Activated CD4-positive, alpha-beta T cell treated with anti-CD3 and anti-CD28 coated beads for 48 hours (primary cell): ENCODE data around the gene PMM1.
A peak's percentile ranks its signal among the peaks of the same experiment; 100 is the strongest.
"Not testable (repeated sequence)": the region's sequence is repeated elsewhere in the genome, so short reads cannot be mapped to it uniquely, and the experiment has no call there.

Experiments
- DNase-seq: peaks from one replicate; pipeline ENCODE4 v3.0.0-alpha.2; 2020

The PMM1 gene

DNA sequence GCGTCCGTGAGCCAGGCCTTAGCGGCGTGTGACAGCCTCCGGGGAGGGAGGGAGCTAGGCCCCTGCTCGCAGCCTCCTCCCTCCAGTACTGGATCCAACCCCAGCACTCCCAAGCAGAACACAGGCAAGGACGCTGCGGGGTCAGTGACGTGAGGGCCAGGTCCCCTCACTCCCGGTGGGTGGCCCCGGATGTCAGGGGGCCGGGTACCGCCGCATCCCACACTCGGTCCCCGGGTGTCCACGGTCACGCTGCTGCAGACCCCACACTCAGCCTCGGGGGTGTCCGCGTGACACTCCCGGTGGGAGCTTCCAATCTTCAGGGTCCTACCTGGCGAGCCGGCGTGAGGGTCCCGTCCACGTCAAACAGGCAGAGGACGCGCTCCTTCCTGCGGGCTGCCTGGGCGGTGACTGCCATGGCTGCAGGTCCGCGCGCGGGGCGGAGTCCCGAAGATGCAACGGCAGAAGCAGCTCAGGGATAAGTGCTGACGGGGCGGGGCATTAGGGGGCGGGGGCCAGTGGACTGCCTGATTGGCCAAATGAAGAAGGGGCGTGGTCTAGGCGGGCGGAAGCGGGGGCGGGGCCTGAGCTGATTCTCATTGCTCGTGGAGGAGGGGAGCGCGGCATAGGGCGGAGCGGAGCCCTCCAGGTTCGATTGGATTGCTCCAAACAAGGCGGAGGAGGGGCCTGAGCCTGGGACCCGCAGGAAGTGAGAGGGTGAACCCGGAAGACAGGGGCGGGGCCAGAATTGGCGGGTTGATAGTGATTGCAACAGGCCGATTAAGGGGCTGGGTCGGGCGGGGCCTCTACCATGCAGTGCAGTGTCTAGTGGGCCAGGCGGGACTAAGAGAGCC is at the start of gene PMM1:
Gene PMM1, minus strand, starts transcription at position 450 of the 851 bp plus-strand sequence. Its CDS starts 35 bp downstream, at position 415.
- peak; percentile 100 for DNase-seq

DNA sequence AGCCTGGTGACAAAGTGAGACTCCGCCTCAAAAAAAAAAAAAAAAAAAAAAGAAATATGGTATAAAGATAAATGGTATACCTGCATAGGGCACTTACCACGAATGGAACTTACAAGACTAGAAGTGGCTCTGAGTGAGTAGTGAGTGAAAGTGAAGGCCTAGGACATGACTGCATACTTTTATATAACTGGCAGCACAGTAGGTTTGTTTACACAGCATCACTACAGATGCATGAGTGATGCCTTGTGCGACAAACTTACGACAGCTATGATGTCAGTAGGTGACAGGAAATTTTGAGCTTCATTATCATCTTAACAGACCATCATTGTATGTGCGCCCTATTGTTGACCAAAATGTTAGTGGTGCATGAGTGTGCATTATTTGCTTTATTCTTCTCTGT is 49.1 kb upstream of the PMM1 start:
- no peak for DNase-seq

DNA sequence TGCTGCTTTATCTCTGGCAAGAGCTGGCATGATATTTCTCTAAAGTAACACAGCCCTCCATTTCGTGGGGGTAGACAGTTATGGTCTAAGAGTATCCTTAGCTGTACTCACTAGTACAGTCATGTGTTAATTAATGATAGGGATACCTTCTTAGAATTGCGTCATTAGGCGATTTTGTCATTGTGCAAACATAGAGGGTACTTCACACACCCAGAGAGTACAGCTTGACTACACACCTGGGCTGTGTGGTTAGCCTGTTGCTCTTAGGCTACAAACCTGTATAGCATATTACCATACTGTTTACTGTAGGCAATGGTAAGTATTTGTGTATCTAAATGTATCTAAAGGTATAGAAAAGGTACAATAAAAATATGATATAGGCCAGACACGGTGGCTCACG is 48.5 kb upstream of the PMM1 start:
- DNase-seq, result no peak

DNA sequence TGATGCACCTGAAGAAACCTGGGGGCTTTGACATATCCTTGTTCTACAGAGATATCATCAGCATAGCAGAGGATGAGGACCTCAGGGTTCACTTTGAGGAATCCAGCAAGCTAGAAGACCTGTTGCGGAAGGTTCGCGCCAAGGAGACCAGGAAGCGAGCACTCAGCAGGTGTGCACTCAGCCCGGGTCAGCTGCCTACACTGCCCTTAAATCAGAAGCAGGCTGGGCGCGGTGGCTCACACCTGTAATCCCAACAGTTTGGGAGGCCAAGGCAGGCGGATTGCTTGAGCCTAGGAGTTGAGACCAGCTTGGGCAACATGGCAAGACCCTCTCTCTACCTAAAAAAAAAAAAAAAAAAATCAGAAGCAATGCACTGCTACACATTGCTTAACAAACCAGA is 48.0 kb upstream of the PMM1 start:
- DNase-seq, result not testable (repeated sequence)

DNA sequence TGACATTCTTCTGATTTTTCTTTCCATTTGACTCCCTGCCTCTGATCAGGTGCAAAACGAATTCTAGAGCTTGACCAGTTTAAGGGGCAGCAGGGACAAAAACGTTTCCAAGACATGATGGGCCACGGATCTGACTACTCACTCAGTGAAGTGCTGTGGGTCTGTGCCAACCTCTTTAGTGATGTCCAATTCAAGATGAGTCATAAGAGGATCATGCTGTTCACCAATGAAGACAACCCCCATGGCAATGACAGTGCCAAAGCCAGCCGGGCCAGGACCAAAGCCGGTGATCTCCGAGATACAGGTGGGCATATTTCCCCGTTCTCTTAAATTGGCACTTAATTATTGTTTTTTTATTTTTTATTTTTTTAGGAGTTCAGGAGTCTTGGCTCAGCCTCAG is 46.8 kb upstream of the PMM1 start:
- no peak for DNase-seq

DNA sequence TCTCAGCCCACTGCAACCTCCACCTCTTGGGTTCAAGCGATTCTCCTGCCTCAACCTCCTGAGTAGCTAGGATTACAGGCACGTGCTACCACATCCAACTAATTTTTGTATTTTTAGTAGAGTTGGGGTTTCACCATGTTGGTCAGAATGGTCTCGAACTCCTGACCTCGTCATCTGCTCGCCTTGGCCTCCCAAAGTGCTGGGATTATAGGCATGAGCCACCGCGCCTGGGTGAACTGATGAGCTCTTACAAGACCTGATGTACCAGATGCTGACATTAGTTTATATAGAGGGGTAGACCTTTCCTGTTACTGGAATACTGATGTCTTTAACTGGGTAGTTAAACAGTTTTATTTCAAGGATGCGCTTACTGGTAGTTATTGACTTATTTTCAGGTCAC is 45.0 kb upstream of the PMM1 start:
- not testable (repeated sequence) for DNase-seq

DNA sequence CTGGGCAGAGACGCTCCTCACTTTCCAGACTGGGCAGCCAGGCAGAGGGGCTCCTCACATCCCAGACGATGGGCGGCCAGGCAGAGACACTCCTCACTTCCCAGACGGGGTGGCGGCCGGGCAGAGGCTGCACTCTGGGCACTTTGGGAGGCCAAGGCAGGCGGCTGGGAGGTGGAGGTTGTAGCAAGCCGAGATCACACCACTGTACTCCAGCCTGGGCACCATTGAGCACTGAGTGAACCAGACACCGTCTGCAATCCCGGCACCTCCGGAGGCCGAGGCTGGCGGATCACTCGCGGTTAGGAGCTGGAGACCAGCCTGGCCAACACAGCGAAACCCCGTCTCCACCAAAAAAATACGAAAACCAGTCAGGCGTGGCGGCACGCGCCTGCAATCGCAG is 42.0 kb upstream of the PMM1 start:
- not testable (repeated sequence) for DNase-seq

DNA sequence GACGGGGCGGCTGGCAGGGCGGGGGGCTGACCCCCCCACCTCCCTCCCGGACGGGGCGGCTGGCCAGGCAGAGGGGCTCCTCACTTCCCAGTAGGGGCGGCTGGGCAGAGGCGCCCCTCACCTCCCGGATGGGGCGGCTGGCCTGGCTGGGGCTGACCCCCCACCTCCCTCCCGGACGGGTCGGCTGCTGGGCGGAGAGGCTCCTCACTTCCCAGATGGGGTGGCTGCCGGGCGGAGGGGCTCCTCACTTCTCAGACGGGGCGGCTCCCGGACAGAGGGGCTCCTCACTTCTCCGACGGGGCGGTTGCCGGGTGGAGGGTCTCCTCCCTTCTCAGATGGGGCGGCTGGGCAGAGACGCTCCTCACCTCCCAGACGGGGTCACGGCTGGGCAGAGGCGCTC is 41.5 kb upstream of the PMM1 start:
- DNase-seq, result not testable (repeated sequence)

- DNase-seq, result no peak
These were observed 35.9 kb upstream of the PMM1 start for GRCh38 chr22:41625577-41625976.

DNA sequence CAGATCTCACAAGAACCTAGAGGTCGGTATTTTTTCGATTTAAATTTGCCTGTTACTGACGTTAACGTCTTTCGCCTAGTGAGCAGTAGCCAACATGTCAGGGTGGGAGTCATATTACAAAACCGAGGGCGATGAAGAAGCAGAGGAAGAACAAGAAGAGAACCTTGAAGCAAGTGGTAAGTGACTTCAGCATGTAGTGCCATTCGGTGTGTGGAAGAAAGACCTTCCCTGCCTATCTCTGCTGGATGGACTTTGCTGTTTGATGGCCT is 32.2 kb upstream of the PMM1 start:
- no peak for DNase-seq

DNA sequence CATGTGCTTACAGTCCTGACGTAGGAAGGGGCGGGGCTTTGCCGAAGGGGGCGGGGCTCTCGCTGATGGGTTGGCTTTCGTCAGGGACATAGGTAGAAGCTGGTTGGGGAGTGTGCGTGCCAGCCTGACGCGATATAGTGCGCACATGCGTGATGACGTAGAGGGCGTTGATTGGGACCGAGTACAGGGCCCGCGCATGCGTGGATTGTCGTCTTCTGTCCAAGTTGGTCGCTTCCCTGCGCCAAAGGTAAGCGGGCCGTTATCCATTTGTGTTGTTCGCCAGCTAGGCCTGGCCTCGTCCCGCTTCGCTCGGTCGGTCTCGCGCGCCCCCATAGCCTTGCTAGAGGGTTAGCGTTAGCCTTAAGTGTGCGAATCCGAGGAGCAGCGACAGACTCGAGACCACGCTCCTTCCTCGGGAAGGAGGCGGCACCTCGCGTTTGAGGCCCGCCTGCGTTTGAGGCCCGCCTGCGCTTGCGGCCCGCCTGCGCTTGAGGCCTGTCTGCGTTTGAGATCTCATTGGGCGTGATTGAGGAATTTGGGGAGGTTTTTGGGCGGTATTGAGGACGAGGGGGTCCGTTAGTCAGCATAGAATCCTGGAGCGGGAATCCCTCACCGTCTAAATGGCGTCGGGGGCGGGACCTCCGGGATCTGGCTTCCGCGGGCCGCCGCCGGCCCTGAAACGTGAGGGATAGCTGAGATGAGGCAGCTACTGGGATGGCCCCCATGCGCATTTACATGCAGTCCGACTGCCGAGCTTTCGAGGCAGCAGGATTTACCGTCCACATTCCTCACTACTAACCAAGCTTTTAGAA is 31.7 kb upstream of the PMM1 start, which contains the start of gene XRCC6:
Gene XRCC6, plus strand, starts transcription at position 197 of the 812 bp plus-strand sequence. CDS start 710 bp downstream, outside the sequence.
- DNase-seq, result peak; percentile 100

- DNase-seq, result no peak
These were observed 31.0 kb upstream of the PMM1 start, which contains the start of gene DESI1 for GRCh38 chr22:41620589-41621098. DESI1 (minus strand) TSS chr22:41621043; CDS start chr22:41620839, 204 bp downstream.

DNA sequence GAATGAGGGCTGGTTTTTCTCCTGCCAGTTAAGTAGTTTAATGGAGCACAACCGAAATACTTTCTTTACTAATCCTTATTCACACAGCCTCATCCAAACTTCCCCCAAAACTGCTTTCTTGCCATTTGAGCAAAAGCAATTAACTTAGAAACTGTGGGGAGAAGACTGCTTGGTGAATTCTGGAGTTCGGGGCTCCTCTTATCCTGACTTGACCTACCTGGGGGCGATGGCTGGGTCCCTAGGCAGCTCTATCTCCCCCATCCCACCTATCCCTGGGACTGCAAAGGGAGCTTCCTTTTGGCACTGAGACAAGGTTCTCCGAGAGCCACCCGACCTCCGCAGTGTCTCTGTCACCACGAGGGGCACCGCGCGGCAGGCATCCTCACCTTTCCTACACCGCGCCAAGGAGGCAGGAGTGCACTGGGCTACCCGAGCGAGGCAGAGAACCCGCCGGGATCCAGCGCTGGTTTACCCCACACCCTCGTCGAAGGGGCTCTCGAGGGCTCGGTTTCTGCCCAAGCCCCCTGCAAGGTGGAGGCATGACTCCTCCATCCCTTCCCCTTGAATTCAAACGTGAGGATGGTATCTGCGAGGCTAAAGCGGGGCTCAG is 30.4 kb upstream of the PMM1 start:
- DNase-seq, result peak; percentile 72

GRCh38 chr22:41613456-41613855 is 23.8 kb upstream of the PMM1 start:
- no peak for DNase-seq

GRCh38 chr22:41612603-41613306 is 23.1 kb upstream of the PMM1 start:
- no peak for DNase-seq

DNA sequence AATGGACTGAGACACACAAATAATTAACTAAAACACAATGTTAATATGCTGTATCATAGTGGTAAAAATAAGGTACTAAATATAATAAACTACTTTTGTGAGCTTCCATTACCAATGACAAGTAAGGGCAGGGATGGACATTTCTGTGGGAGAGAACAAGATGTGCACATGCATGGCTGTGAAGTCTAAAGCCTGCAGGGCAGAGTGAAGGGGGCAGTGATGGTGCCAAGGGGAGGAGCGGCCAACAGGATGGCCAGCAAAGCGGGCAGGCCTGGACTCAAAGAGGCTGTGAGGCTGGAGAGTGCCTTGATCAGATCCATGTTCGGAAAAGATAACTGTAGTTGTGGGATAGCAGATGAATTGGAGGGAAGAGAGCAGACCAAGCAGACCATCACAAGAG is 18.7 kb upstream of the PMM1 start:
- DNase-seq, result no peak

- DNase-seq, result peak; percentile 80
These were observed 14.3 kb upstream of the PMM1 start for GRCh38 chr22:41603873-41604332.

- DNase-seq, result no peak
These were observed 11.3 kb upstream of the PMM1 start for GRCh38 chr22:41600976-41601375.

DNA sequence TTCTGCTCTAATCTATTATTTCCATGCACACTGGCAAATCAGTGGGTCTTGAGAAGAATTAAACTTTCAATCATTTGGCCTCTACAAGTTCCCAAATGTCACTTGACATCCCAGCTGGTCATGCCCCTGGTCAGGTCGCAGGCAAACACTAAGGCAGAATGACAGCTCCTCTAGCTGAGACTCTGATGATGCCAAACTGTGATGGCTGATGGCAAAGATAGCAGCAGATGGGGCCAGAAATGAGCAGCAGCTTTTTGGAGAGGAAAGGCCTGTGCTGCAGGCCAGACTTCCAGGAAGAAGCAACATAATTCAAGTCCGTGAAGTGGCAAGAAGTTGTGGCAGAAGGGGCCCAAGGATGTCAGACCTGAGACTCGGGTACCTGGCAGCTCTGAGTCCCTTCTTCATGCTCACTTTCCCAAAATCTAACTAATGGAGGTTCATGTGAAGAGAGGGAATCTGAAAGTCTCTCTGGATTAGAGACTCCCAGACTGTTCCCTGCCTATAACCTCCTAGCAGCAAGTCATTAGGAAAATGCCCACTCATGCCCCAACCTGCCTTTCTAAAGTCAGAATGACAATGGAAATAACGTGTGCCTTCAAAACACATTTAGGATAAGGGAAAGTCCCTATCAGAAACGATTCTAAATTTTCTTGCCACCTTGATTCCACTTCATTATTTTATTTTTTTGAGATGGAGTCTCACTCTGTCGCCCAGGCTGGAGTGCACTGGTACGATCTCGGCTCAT is 9.4 kb upstream of the PMM1 start:
- DNase-seq, result no peak

- DNase-seq, result no peak
These were observed 8.4 kb upstream of the PMM1 start for GRCh38 chr22:41598081-41598480.

DNA sequence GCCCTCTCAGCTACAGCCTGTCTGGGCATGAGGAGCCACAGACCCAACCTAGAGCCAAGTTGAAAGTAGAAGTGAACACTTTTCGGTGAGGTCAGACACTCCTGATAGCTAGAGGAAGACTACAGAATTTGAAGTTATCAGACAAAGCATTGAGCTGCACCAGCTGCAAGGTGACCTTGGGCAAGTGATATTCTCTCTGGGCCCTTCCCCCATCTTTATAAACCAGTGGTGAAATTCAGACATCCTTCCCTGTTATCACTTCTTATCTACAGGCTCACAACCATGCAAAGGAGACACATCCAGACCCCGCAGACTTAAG is 8.0 kb upstream of the PMM1 start:
- DNase-seq, result no peak
